T-helper 2 cell (primary cell): ENCODE results near the gene CGREF1.
"Not testable (repeated sequence)": the region's sequence is repeated elsewhere in the genome, so short reads cannot be mapped to it uniquely, and the experiment has no call there.

Experiments used
- DNase-seq, 5 experiments: peaks; one replicate each; pipeline versions ENCODE4 v3.0.0 to v3.0.0-alpha.2; 2012 to 2022

CGREF1 gene

DNA sequence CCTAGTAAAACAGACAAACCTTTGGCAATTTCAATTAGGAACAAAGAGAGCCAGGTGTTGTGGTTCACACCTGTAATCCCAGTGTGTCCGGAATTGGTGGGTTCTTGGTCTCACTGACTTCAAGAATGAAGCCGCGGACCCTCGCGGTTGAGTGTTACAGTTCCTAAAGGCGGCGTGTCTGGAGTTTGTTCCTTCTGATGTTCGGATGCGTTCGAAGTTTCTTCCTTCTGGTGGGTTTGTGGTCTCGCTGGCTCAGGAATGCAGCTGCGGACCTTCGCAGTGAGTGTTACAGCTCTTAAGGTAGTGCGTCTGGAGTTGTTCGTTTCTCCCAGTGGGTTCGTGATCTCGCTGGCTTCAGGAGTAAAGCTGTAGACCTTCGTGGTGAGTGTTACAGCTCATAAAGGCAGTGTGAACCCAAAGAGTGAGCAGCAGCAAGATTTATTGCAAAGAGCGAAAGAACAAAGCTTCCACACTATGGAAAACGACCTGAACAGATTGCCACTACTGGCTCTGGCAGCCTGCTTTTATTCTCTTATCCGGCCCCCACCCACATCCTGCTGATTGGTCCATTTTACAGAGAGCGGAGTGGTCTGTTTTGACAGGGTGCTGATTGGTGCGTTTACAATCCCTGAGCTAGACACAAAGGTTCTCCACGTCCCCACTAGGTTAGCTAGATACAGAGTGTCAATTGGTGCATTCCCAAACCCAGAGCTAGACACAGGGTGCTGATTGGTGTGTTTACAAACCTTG is 8.2 kb downstream of the CGREF1 start:
- DNase-seq = not testable (repeated sequence)

DNA sequence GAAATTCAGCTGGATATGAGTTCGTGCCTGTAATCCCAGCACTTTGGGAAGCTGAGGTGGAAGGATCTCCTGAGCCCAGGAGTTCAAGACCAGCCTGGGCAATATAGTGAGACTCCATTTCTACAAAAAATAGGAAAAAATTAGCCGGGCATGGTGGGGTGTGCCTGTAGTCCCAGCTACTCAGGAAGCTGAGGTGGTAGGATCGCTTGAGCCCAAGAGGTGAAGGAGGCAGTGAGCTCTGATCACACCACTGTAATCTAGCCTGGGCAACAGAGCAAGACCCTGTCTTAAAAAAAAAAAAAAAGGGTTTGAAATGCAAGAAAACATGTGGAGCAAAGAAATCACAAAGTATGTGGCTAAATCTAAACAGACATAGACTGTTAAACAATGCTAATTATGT is 9.8 kb downstream of the CGREF1 start:
- no peak for DNase-seq

DNA sequence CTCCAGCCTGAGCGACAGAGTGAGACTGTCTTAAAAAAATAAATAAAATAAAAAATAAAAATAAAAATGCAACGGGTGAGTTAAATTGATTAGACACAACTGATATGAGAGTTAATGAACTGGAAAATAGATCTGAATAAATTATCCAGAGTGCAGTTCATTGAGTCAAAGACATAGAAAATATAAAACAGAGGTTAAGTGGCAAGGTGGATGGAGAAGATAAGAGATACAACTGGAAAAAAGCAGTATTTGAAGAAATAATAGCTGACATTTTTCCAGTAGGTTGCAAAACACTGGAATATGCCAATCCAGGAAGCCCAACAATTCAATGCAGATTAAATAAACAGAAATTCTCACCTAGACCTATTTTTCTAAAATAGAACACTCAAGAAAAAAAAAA is 10.7 kb downstream of the CGREF1 start:
- DNase-seq = no peak

DNA sequence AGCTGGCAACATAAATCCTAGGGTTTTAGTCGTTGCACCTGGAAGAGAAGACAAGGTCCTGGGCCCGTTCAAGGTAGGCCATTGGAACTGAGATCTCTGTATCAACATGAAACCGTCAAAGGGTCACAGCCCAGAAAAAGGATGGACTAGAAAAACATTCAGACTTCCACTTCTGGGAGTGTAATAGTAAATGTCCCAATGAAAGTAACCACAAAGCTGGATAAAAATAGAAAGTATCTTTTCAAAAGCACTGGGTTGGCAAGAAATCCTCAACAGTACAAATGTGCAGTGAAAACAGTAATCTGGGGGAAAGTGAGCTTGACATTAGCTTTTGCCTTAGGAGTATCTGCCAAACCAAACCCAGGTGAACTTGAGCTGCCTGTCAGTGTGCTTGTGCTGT is 12.9 kb downstream of the CGREF1 start:
- DNase-seq = no peak

DNA sequence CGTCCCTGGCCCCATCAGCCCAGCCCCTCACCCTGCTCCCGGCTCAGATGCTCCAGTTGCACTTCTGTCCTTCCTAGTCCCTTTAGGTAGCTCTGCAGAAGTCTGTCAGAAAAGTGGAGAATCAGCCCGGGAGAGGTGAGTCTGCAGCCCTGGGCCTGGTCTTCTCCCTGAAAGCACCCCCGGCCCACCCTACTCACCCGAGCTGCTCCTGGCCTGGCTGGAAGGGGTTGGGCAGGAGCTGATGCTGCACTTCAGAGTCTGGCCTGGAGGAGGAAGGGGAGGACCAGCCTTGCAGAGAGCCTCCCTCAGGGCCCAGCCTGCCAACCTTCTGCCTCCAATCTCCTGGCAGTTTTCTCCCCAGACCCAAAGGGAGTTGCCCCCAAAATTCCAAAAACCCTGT is 16.6 kb downstream of the CGREF1 start:
- DNase-seq = no peak

DNA sequence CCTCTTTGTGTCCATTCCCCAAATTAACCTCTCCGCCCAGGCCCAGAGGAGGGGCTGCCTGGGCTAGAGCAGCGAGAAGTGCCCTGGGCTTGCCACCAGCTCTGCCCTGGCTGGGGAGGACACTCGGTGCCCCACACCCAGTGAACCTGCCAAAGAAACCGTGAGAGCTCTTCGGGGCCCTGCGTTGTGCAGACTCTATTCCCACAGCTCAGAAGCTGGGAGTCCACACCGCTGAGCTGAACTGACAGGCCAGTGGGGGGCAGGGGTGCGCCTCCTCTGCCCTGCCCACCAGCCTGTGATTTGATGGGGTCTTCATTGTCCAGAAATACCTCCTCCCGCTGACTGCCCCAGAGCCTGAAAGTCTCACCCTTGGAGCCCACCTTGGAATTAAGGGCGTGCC is 18.9 kb downstream of the CGREF1 start:
- DNase-seq = no peak

DNA sequence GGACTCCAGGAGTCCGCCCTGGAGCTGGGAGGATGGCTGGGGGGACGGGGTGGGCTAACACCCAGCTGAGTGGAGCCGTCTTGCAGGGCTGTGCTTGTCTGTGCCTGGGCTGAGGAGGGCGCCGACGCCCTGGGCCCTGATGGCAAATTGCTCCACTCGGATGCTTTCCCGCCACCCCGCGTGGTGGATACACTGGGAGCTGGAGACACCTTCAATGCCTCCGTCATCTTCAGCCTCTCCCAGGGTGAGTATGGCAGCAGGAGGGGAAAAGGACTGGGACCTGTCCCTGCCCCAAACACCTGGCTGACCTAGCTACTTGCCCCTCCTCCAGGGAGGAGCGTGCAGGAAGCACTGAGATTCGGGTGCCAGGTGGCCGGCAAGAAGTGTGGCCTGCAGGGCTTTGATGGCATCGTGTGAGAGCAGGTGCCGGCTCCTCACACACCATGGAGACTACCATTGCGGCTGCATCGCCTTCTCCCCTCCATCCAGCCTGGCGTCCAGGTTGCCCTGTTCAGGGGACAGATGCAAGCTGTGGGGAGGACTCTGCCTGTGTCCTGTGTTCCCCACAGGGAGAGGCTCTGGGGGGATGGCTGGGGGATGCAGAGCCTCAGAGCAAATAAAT is 19.5 kb downstream of the CGREF1 start:
- no peak for DNase-seq

DNA sequence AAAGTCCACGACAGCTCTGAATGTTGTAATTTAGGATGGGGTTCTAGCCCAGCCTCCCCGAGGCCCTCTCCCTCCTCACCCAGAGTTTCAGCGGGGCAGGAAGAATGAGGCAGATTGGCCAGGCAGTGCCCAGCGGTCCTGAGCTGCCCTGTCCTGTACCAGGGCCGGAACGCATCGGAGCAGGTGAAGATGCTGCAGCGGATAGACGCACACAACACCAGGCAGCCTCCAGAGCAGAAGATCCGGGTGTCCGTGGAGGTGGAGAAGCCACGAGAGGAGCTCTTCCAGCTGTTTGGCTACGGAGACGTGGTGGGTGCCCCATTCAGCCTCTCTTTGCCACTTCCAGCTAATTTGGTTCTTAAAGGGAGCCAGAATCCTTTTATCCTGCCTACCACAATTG is 21.6 kb downstream of the CGREF1 start:
- DNase-seq = no peak

DNA sequence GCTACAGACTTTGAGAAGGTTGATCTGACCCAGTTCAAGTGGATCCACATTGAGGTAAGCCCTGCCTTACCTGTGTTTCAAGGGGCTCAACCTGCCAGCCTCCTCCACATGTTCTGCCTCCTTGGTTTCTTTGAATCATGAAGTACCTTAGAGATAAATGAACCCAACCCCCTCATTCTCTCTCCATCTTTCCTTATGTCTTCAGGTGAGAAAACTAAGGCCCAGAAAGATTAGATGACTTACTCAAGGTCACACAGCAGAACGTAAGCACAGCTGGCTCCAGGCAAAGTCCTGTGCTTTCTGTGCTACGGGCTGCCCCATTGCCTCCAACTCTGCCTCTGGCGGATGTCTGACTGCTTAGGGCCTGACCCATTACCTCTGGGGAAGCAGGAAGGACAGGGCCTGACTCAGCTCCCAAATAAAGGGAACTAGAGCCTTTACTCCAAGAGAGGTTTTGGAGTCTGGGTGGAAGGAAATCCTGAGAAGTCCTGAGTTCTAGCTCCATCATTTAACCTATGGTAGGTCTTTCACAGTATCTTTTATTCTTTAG is 22.1 kb downstream of the CGREF1 start:
- DNase-seq = no peak

DNA sequence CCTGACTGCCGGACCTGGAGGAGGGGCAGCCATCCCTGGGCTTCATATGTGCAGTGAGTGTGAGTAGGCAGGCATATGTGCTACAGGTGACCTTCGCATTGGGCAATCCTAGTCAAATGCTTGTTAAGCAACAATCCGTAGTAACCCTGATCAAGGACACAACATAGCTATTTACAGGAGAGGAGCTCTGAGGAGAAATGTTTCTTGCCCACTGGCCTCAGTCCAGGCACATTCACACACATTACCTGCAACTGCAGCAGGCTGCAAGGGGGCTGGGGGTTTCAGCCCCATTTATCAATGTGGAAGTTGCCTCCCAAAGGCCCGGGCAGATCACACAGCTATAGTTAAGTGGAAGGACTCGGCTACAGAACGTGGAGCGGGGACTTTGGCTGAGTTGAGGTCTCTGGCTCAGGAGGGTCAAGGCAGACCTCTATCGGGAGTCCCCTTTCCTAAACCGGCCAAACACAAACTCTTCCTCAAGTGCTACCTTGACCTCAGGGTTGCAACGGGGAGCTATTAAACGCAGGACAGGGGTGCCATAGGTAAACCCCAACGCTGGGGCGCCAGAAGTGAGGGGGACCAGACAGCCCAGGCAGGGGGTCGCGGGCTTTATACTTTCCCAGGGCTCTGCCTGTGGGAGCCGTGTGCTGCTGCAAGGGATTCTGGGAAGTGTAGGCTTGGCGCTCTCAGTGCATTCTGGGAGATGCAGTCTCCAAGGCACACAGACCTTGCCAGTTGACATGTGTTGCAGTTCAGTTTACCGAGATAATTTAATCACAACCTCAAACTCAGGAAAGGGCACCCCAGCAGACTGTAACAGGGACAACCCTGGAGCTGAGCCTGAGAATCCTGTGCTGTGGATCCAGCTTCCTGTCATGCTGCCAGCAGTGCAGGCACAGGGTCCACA is 22.9 kb downstream of the CGREF1 start:
- DNase-seq = peak in 2 of 5 experiments; percentile 15 to 75

DNA sequence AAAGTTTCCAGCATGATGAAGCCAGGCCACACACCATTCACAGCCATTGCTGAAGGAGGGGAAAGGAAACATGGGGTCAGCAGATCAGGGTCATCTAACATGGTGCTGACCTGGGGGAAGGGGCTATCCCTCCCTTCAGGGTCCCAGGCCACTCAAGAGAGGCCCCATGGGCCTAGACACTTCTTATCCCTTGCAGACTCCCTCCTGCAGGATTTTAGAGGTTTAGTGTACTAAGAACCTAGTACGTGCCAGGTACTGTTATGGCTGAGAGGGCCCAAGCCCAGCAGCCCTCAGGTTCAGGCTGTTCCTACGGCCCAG is 23.5 kb downstream of the CGREF1 start:
- no peak for DNase-seq

DNA sequence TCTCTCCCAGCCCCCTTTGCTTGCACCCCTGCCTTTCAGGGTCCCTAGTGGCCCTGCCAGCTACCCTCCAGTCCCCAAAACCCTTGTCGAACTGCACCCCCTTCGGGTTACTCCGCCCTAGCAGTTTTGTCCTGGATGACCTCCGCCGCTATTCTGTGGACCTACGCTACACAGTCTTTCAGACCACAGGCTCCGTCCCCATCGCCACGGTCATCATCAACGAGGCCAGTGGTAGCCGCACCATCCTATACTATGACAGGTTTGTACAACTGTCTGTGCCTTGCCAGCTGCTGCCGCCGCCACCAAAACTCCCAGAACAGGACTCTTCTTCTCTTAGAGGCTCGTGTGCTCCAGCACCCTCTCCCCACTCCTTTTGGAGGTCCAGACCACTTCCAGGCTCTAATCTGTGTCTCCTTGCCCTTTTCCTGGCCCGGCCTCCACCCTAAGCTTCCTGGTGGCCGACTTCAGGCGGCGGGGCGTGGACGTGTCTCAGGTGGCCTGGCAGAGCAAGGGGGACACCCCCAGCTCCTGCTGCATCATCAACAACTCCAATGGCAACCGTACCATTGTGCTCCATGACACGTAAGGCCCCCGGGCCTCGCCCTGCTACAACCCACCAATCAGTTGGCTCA is 24.5 kb downstream of the CGREF1 start:
- no peak for DNase-seq

DNA sequence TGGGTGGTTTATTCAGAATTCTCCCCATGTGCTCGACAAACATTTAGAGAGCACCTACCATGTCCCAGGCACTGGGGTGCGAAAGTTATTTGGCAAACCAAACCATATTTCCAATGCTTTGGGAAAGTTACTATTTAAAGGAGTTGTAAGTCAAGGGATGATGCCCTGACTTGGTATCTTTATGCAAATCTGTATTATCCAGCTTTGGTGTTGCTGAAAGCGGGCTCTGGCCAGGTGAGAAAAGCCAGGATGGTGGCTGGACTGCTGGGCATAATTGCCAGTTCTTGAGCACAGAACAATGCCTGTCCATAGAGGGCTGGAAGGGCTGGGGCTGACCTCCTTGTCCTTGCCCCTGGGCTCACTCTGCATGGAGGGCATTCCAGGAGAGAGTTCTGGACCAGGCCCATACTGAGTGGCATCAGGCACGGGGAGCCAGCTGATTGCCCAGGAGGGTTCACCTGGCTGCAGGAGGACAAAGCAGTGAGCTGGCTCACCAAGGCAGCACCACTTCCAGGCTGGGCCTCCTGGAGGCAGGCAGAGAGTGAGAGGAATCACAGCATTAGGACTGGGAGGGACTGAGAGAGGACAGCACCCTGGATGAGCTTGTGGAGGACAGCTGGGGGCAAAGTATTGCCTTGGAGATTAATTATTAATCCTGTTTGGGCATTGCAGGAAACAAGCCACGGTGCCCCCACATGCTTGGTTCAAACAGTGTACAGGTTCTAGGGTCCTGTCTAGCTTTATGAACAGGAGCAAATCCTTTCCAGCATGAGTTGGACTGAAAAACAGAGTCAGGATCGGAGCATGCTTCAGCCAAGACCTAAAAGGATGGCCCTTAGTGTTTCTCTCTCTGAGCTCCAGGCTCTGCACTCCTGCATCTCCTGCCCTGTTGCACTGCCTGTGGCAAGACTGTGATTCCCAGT is 25.2 kb downstream of the CGREF1 start:
- no peak for DNase-seq

DNA sequence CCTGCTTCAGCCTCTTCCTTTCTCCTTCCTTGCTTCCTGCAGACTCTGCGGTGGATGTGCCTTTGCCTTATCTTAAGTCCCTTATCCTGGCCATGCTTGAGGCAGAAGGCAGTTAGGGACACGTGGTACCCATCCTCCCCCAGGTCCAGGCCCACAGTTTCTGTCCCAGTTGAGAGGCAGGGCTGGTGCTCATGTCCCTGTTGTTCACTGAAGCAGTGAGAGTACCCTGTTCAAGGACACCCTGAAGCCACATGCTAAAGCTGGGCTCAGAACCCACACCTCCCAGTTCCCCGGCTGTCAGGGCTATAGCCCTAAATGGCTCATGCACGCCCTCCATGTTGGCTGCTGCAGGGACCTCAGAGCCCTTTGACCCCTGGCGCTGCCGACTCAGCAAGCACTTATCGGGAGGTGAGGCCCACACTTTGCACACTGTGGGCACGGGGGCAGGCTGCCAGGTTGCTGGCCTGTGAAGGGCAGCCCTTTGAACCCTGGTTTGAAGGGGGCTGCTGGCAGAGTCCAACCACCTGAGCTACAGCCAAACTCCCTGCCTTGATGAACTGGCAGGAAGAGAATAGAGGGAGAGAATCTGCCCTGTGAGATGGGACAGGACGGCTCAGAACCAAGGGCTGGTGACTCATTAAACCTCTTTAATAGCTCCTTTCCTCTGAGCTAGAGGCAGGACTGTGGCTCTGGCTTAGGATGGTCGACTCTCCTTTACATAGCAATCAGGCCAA is 26.1 kb downstream of the CGREF1 start:
- no peak for DNase-seq

DNA sequence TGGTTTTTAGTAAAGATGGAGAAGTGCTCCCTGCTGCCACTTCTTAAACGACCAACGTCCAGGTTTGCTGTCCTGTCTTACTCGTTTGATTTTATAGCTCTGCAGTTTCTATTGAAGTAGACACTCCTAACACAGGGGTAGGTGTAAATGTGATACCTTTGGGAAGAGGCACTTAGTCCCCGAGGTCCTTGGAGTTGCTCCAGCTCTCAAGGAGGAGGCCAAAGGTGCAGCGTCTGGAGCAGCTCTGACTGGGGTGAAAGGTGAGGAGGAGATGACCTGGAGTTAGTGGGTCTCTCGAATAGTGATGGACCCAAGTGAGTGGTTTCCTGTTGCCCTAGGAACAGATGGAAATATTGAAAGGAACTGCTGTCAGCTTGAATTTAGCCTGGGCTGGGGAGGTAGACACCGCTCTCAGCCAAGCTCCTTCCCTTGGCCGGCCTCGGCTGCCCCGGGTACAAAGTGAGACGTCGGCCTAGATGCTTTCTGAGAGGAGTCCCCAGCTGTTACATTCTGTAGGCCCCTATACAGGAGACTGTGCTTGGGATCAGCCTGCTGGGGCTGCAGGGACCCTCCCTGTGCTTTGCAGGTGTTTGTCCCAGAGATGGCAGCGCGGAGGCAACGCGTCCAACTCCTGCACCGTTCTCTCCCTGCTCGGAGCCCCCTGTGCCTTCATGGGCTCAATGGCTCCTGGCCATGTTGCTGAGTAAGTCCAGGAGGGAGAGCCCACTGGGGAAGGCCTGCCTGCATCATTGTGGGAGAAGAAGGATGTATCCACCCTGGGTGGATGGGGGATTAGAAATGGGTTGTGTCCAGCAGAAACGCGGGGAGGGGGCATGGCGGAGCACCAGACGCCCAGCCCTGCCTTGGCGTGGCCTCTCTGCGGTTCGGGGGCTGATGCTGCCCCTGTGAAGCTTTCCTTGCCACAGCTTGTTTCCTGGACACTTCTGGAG is 26.9 kb downstream of the CGREF1 start:
- DNase-seq = no peak

DNA sequence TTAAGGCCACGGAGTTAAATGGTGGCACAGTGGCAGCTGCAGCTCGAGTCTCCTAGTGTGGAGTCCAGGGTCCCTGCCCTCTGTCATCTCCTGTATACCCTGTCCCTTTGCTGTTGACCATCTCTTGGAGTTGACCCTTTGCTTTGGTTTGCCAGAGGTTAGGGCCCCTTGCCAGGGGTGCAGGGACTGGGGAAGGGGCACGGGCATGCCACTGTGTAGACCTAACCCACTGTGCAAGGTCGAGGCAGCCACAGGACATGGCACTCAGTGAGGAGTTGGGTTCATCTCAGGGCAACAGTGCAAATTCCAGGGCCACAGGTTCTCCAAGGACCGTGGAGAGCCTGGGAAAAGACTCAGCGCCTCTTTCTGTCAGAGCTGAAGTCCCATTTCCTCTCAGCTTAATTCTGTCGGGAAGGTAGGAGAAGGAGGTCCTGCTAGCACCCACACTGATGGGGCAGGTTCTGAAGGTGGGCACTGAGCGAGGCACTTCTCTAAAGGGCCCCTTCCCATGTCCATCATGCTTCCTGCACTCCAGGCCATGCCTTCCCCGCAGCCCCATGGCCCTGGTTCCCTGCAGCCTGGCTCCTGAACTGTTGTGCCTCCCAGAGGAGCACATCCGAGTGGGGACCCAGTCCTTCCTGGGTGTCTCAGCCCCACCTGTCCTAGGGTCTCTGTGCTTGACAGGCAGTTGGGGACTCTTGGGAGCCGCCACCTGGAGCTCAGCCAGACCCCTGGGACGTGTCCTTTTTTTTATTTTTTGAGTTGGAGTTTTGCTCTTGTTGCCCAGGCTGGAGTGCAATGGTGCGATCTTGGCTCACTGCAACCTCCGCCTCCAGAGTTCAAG is 29.6 kb downstream of the CGREF1 start:
- DNase-seq = no peak

DNA sequence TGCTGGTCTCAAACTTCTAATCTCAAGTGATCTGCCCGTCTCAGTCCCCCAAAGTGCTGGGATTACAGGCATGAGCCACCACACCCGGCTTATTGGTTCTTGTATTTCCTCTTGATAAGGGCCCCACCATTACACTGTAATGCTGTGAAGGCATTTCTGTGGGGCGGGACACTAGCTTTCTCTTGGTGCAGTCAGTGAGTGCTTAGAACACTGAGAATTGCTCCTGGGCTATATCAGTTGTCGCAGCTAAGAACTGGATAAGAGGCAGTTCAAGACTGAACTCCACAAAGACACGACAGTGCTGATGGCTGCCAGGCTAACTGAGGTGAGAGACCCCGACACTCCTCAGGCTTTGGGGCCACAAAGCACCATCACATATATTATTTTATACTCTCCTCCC is 30.3 kb downstream of the CGREF1 start:
- DNase-seq = no peak

DNA sequence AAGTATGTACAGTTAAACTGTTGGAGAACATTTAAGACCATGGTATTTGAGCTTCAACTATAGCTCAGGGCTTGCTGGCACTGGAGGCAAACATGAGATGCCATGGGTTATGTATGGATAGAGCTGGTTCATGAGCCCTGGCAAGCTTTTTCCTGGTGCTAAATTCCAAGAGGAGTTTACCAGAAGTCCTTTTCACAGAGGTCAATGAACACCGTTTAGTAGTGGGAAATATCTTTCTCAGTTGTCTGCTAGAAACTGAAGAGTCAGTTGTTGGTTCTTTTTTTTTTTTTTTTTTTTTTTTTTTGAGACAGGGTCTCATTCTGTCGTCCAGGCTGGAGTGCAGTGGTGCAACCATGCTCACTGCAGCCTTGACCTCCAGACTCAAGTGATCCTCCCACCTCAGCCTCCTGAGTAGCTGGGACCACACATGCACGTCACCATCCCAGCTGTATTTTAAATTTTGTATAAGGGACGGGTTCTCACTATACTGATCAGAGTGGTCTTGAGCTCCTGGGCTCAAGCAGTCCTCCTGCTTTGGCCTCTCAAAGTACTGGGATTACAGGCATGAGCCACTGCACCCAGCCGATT is 31.0 kb downstream of the CGREF1 start:
- DNase-seq = no peak
